ENCODE data around the gene SCN4B.

SCN4B gene

DNA sequence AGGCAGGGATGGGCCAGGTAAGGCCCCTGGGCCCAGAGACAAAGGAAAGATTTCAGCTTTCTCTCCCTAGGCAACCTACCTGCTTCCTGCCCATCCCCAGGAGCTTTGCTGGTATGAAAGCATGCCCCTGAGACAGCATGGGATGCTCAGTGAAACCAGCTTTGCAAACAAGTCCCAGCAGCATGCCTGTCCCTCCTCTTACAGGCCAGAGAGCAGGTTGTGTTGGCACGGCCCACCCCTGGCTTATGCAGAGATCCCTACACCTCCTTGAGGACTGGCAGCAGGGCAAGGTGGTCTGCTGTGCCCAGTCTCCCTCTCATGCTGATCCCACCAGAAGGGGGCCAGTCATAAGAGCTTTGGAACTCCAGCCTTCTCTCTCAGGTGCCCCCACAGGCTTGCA is 3.1 kb downstream of the SCN4B start:
- DNase-seq = no peak

DNA sequence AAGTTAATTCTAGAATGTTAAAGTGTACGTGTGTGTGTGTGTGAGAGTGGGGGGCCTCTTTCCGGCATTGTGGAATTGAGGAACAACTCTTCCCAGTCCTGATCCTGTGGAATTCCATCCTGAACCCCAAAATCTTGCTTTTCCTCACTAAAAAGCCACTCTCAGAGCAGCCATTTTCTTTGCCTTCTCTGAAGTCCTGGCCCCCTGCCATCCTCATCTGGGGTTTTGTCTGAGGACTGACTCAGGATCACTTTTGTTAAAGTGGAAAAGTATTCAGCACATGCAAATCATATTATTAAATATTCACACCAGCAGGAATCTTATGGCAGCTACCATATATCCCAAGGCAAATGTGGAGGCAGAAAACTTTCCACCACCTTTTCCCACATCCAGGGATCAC is 3.8 kb downstream of the SCN4B start:
- no peak for DNase-seq

DNA sequence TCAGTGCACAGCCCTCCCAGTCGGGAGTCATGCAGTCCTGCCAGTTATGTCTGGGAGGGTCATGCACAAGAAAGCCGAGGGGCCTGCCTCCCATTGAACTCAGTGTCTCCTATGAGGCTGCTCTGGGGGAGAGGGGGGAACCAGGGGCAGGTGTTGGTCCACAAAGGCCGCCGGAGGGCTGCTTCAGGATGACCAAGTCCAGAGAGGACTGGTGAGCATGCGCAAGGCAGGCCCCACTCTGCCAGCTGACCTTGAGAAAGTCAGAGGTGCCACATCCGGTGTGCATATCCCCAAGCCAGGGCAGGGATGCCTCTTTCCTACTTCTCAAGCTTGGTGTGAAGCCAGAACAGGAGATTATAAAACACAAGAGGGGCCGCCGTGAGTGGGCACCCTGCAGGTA is 4.4 kb downstream of the SCN4B start:
- no peak for DNase-seq

DNA sequence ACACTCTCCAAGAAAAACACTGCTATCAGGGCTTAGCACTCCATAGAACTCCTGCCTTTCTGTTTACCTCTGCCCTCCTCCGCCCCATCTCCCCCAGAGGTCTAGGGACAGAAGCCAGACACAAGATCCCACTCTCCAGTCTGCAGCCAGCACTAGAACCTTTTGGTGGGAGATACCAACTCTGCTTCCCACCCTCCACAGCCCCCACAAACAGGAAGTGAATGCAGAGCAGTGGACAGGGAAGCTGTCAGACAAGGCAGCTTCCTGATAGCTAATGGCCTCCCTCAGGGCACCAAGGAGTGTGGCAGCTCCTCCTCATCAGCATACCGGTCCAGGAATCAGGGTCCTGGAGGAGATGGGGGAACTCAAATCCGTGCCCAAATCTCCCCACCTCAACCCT is 5.1 kb downstream of the SCN4B start:
- no peak for DNase-seq

DNA sequence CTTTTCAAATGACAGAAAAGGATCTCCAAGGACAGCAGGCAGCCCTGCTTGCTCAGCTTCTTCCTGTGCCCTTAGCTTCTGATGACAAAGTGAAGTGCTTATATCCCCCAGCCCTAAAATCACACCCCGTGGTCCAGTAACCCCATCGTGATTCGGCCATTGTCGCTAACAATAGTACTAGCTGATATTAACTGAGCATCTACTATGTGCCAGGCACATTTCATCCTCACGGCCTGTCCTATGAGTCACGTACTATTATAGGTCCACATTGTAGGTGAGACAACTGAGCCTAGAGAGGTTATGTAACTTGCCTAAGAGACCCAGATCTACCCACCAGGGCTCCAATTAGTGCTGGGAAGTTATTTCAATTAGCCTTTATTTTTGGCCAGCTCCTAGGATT is 6.1 kb downstream of the SCN4B start:
- no peak for DNase-seq

DNA sequence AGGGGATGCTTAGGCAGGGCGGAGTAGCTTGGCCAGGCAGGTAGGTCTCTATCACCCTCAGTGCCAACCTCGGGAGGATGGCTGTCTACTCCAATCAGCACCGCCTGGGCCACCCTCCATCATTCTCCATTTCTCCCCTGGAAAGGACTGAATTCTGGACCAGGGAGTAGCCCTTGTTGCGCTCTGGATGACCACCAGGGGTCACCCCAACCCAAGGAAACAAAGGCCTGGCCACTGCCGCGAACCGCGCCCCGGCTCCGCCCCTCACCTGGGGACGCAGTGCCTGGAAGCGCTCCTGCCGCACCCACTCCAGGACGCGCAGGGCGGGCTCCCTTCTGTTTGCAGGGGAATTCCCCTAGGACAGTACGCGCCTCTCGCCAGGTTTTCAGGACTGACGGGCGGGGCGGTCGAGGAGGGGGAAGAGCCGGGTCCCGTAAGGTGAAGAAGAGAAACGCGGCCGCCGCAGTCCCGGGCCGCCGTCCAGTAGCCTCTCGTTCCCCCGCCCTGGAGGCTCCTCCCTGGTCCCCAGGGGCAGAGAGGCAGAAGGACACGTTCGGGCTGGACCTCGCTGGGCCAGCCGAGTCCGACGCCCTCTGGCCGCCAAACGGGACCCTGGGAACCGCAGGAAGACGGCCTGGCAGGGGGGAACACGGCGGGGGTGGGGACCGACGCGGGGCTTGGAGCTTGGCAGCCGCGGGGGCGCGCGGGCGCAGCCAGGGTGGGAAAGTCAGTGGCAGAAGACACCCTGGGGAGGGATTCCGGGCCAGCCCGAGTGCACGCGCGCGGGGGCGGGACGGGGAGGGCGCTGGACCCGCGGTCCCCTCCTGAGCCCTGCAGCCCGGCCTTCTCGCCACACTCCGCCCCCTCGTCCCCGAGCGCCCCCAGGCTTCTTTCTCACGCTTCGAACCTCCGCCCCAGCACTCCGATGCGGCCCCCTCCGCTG is 7.1 kb downstream of the SCN4B start:
- peak; percentile 77 for DNase-seq

DNA sequence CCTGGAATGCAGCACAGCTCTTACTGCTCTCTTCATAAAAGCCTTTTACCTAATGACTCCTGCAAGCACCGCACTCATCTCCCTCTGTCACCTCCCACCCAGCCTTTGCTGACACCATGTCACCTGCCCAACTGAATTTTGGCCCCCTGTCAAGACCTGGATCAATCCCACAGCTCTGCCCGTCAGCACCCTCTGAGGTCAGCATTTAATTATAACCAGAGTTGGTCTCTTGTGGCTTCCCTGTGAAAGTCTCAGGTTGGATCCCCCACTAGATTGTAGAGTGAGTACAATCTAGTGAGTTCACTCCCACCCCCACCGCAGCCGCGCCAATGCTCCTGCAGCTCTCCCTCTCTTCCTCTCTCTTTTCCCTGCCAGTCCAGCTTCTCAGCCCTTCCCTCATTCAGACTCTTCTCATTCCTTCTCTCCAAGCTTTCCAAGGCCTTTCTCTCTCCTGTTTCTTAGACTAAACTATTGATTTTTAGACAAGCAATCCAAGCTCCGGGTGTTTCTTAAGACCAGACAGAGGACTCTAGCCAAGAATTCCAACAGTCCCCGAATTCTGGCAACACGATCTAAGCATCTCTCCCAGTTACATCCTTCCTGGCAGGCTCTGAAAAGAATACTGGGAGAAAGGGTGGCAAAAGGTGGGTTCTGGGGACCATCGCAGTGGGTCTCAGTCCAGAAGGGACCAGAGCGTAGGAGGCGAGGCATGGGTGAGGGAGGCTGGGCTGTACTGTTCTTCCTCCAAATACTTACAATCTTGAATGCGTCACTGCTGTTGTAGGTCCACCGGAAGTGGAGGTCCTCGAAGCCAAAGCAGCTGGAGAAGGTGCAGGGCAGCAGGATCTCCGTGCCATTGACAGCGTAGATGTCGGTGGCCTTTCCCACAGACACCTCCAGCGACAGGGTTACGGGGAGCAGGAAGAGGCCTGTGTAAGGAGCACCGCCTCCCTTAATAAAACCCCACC is 8.0 kb downstream of the SCN4B start:
- no peak for DNase-seq

DNA sequence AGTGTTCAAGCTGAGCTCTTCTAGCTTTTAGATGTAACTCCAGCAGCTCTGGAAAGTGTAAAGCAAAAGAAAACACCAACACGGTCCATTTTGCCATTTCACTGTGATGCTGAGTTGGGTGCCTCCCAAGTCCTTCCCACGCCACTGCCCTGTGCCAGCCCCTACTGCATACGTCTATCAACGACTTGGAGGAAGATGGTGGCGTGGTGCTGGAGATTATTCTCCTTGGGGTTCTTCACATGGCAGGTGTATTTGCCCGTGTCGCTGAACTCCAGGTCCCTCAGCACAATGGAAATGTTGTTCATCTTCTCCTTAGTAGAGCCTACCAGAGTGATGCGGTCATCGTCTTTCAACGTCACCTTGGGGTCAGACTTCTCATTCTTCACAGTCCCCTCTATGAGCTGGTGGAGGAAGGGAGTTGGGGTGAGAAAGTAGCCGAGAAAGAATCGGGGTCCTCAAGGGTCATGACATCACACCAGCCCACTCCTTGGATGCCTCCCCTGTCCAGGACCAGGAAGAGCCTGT is 8.9 kb downstream of the SCN4B start:
- DNase-seq = no peak

DNA sequence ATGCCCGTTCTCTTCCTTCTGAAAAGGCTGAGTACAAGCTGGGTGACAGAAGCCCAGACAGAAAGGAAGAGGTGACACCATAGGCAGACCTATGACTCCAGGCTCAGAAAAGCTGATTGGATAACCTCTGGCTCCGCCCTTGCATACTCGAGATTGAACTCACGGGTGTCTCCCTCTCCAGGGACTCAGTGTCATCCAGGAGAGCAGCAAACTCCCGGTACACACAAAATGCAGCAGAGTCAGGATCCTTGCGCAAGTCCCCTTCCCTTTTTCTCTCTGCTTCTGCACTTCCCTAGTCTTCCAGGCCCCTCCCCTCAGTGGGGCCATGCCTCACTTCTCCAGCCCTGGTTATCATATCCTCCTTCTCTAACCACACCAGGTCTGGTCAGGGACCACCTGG is 9.8 kb downstream of the SCN4B start:
- DNase-seq = peak; percentile 23

DNA sequence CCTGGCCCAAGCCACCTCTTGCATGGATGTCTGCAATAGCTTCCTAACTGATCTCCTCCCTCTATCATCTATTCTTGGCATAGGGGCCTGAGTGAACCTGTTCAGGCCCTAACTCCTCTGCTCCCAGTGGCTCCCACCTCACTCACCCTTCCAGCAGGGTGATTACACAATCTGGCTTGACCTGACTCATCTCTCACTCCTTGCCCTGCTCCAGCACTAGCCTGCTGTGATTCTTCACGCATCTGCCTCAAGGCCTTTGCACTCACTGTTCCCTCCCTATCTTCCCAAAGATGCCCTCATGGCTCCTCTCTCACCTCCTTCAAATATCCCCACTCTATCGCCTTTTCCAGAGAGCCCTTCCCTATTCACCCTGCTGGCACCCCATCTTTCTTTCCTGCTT is 10.5 kb downstream of the SCN4B start:
- no peak for DNase-seq

DNA sequence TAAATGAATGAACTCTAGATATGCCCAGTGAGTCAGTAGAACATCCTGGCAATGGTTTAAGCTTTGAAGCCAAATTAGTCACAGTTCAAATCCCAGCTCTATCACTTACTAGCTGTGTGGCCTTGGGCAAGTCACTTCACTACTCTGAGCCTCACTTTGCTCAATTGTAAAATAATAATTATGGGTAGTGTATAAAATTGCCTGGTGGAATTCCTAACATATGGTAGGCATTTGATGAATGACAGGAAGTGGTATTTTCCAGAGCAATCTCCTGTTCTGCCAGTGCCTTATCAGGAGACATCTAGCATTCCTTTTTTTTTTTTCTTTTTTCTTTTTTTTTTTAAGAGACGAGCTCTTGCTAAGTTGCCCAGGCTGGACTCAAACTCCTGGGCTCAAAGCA is 13.0 kb downstream of the SCN4B start:
- no peak for DNase-seq

DNA sequence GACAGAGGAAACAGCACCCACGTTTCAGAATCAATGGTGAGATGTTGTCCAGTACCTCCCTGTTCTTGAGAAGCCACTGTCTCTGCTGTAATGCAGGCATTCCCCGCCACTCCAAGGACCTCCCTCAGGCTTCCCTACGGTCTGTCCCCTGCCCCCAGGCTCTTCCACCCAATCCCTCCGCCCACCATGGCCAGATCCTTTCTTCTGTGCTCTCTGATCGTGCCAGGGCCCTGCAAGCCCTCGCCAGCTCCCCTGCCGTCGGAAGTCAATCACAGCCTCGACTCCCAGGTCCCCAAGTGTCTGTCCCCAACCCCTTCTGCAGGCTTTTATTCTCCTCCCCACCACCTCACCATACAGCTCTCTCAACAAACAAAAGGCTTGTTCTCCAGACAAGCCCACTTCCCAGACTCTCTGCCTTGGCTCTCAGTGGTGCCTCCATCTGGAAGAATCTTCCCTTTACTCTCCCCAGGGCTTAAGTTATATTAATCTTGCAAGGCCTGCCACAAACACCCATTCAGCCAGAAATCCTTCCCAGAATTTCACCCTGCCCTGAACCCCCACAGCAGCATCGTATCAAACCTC is 13.7 kb downstream of the SCN4B start:
- DNase-seq = no peak

DNA sequence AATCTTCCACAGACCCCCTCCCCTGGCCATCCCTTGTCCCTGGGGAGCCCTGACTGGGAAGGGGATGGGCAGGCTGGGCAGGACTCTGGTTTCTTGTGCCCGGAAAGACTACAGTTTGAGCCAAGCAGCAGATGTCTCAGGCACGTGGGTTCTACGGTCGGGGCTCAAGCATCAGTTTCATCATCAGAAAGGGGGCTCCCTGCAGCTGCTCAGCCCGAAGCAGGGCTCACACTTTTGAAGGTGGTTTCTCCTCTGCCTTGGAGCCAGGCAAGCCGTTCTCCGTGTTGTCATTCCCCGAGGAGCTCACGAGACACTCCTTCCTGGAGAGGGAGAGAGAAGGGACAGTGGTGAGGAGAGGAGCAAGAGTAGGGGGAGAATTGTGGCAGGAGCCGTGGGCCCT is 15.8 kb downstream of the SCN4B start:
- no peak for DNase-seq

DNA sequence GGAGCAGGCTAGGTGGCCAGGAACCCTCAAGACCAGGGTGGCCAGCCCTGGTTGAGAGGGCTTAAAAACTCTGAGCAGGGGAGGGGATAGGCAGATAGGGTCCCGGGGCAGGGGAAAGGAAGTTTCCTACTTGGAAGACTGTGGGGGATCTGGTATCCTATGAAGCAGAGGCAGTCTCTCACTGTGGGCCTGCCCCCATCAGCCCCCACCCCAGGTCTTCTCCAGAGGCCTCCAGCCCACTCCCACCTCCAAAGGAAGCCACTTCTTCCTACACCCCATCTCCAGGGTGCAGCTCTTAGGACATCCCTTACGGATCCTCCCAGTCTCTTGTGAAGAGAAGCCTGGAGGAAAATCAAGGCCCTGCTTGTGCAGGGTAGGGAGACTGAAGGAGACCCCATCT is 16.3 kb downstream of the SCN4B start:
- DNase-seq = no peak

DNA sequence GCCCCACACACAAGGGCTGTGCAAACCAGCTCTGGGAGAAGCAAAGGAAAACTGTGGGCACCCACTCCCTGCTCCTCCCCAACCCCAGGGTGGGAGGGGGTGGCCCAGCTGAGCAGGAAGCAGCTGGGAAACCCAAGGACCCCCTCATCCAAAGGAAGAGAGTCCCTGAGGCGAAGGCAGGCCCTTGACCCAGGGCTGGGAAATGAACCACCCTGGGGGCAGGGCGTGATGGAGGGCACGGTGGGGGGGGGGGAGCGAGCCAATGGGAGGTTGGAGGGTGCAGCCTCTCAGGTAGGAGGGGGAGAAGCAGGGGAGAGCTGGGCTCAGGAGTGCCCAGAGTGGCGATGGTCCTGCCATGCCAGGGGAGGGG is 16.8 kb downstream of the SCN4B start:
- DNase-seq = no peak

DNA sequence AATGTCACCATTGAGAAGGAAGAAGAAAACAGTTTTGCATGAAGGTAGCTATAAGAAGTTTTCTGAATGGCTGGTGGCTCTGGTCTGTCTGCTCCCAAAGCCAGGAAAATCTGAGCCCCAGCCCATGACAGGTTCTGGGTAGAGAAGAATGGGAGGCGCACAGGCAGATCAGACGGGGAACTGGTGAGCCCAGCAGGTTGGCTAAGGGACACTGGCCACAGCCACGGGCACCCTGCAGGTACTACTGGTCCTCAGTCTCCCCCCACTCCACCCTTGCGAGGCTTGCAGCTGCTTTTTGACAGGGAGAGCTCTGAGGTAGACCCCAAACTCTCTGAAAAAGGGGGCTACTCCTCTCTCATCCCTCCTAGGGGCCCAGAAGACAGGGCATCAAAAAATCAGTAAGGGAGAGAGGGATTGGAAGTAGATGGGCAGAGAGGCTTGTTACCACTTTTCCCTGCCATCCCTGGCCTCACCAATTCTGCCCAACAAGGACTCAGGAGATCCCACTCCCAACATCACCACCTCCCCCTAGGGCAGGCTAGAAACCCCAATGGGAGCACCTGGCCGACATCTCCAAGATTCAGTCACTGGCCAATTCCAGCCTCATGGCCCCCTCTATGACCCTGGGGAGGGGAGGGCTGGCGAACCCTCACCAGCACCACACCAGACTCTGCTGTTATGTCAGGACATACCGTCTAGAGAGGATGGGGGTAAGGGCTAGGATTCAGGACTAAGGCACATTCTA is 17.4 kb downstream of the SCN4B start:
- DNase-seq = no peak

DNA sequence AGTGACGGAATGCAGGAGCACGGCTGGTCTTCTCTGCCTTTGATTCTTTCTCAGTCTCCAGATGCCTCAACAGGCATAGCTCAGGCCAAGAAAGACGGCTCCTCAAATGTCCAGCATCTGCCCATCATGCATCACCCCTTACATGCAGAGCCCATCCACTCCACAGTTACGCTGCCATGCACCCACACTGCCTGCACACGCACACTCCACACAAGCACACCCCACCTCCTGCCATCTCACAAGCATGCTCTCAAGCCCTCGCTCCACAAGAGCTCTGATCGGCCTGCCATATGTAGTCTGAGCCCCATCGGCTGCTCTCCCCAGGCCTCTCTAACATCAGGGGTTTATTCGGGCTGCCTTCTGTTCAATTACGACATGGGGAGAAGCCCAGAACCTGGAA is 18.8 kb downstream of the SCN4B start:
- DNase-seq = no peak

DNA sequence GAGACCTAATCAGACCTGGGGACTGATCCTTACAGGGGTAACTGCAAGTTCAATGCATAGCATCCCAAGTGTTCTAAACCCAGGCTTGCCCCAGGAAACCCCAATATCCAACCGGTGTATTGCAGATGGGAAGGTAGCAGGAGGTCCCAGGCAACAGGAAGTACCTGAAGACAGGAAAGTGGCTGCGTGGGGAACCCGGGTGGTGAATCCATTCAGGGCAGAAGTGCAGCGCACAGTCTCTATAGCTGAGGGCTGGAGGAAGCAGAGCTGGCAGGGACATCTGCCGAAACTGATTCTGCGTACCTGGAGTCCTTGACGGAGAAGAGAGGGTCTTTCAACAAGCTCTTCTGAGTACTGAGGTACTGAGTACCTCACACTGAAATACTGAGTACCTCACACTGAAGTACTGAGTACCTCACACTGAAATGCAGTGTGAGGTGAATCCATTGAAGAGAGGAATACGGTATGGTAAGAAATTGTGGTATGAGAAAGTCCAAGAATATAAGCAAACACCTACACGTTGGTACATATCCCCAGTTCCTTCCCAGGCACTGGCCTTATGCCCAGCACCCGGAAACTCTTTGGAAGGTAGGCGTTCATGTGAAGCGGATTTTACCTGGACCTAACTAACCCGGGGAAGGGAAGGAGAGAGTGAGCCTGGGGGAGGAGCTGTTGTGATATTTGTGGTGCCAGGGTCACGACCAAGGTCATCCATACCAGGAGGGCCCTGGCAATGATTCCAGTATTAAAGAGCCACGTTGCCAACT is 20.1 kb downstream of the SCN4B start:
- DNase-seq = no peak

DNA sequence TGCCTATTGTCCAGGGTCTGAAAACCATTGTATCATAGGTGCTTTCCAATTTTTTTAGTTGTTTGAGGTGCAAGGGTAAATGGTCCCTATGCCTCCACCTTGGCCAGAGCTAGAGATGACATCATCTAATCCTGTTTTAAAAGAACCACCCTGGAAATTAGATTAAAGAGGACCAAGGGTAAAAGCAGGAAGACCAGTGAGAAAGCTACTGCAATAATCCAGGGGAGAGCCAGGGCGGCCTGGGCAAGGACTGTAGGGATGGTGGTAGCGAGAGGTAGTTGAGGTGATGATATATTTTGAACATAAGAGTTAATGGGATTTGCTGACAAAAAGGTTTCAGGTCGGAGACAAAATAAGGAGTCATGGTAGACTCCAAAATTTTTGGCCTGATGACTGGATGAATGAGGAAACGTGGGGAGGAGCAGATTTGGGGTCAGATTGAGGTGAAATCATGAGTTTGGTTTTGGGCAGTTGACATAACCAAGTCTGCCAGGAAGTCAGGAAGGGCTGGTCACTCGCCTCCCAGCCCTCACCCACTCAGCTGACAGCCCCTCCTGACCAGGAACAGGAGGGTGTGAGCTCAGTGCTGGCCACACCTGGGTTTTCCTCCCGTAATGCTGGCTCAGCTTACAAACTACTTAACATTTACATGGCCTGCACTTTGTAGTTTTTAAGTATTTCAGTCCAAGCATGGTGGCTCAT is 23.0 kb downstream of the SCN4B start:
- no peak for DNase-seq

DNA sequence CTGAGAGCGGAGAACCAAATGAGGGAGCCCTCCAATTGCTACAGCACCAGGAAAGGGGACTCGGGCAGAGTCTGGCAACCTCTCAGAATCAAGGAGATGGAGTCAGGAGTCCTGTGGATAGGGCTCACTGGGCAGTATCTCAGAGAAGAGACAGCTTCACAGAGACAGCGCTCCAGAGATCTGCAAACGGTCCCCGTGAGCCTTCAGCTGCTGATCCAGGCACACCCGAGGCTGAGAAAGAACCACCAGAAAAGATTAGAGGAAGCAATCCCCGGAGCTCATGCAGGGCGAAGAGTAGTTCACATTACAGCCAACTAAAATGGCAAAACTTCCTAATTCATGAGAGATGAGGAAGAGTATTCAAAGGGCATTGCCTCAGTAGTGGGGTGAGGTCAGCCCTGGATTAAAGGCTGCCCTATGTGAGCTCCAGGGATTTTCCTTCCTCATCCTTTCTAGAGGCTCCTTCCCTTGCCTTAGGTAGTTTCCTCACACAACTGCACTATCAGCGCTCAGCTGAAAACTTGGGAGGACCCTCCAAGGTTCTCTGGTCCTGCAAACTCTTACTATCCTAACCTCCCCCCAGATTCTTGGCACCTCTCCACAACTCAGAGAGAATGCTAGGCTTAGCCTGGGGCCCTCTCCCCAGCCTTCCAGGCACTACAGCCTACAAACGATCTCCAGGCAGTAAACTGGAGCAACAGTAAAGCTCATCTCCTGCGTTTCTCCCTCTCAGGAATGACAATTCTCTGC is 23.7 kb downstream of the SCN4B start:
- DNase-seq = no peak

Measured in NCI-H774 (cell line).